Stimulated activated naive CD4-positive, alpha-beta T cell treated with Interleukin-2 at 50 U/mL for 16 hours (primary cell): Measurements from ENCODE around the gene DCAF16.

Experiments used
- DNase-seq: peaks from one replicate; lab custom pipeline; 2025; lab: John Stamatoyannopoulos, UW

The DCAF16 gene

DNA sequence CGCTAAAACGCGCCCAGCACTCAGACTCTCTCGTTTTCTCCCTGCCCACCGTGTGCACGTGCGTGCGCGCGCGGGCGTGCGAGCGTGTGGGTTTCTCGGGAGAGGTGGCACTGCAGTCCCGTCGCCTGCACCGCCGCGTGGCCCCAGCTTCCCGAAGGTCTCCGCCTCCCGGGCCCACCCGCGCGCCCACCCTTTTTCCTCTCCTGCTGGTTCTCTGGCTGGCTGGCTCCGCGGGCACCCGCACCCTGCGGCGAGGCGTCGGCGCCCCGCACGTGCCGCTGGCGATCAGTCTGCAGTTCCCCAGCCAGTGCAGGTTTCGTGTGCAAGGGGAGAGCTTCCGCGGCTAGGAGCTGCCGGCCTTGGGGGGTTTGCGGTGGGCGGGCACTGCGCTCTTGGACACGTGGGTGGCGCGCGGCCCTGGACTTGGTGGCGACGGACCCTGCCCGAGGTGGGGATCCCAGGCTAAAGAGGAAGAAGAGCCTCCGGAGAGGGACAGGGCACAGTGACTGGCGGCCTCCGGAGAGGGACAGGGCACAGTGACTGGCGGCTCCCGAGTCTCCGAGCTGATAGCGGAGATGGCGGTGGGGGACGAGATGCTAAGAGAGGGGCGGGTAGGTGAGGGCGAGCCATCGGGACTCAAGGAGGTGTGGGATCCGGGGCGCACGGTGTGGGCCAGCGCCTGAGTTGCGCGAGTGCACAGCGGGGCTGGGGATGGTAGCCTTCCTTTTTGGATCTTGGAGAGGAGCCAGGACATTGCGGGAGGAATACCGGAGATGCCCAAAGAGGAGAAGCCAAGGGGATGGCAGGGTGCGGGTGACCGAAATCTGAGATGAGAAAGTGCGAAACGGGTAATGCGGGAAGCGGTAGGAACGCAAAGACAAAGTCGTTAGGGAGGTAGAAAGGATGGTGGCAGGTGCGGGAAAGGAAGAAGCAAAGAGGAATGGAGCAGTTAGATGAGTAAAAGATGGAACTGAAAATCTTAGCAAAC, 29.0 kb downstream of the DCAF16 start, which contains the start of gene FAM184B:
FAM184B (minus strand) TSS at position 322 of the 988 bp plus-strand sequence. CDS start 322 bp downstream, outside the sequence.
- no peak for DNase-seq

DNA sequence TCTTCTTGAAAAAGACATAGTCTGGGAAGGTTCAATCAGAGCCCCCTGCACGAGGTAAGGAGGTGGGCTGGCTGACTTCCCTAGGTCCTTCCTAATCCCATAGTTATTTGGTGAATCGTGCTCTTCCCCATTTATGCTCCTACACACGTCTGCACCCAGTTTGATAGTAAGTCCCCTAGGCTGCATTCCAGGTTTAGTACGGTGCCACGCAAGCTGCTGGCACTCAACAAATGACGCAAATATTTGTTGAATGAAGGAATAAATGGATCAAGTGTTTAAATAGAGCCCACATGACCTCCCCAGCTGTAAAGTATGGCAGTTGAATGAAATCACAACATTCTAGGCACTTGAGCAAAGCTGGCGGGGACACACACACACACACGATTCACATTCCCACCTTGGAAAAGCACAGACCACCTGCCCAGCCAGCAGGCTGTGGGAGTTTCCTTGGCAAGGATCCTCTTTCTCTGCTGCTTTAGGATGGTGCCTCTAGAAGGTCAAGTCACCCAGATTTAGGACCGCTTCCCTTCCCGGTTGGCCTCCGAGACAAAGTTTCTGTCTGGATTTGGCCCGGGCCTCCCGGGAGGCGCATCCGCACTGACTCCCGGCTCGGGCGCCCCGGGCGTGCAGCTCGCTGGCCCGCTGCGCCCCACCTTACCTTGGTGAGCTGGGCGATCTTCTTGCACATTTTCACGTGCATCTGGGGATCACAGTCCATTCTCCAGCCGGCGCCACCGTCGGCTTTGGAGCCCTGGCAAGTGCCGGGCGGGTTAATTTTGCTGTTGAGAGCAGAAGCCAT, 29.9 kb downstream of the DCAF16 start:
- DNase-seq: no peak

DNA sequence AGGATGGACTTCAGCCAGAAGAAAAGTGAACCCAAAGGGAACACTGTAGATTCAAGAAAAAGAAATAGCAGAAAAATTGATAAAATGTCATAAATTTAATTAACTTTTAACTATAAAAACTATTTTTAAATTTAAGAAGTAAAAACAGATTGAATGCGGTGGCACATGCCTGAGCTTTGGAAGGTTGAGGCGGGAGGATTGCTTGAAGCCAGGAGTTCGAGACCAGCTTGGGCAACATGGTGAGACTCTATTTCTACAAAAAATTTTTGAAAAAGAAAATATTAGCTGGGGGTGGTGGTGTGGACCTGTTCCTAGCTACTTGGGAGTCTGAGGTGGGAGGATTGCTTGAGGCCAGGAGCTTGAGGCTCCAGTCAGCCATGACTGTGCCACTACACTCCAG, 32.1 kb downstream of the DCAF16 start:
- DNase-seq: no peak

DNA sequence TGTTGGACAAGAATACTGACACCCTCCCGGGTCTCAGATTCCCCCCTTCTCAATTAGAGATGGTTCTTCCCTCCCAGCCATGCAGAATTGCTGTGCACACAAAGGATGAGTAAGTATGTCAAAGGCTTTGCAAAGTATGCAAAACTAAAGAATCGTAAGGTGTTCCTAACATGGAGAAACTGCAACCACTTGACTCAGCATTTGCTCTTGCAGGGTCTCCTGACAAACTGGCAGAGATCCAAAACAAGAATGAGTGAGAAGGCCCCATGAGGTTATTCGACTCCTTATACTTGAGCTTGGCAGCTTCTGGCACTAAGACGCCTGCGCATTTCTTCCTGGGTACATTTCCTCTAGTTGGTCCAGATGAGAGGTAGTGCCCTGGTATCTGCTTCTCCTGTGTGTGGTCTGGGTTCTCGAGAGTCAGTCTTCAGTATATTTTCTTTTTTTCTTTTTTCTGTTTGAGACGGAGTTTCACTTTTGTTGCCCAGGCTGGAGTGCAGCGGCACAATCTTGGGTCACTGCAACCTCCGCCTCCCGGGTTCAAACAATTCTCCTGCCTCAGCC, 37.3 kb downstream of the DCAF16 start:
- DNase-seq: no peak

DNA sequence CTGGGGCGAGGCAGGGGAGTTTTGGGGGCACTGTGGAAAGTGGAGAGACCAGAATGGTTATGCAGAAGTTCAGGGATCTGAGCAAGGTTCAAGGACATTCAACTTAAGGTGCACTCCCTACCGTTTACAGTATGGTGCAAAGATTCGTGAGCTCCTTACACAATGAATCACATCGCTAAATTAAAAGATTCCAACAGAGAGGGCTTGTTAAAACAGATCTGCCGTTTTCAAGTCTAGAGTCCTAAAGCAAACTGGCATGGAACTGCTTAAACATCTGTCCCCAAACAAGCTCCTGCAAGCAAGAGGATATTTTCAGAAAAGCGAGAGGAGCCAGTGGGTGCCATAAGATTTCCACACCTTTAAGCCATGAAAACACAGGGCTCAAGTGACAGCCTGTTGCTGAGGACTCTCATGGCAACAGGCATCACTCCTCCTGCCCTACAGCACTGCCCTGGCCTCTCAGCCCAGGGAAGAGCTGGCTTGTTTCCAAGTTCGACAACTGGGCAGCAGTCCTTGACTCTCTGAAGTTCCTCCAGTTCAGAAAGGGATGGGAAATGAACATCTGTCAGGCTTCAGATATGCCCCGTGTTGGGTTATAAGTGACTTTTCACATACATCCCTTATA, 39.2 kb downstream of the DCAF16 start:
- DNase-seq: no peak

- DNase-seq: no peak
These were observed 39.7 kb downstream of the DCAF16 start for GRCh38 chr4:17770845-17771244.

DNA sequence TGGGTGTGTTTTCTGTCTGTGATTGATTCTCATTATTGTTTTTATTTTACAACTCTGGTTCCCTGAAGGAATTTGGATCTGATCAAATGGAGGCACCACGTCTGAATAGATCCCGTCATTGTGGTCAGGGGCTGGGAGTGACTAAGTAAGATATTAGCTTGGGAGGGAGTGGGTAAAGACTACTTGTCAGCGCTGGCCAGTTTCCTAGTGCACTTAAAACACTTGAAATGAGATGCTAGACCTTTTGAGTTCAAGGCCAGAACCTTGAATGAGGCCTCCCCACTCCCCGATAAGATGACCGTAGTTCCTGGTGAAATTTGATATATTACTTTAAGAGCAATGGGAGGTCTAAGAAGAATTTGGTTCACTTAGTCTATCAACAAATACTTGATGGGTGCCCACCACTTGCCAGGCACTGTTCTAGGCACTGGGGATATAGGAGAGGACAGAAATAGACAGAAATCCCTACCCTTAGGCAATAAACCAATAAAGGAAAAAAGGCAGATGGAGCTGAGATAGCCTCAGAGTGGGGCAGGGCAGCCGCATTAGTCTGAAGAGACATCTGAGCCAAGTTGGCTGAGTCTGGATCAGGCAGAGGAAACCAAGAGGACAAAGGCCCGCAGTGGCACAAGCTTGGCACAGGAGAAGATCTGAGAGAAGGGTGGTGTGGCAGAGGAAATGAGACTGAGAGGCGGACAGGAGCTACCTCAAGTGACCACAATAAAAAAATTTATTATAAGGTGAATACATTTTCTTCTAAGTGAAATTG, 41.0 kb downstream of the DCAF16 start:
- DNase-seq: no peak

DNA sequence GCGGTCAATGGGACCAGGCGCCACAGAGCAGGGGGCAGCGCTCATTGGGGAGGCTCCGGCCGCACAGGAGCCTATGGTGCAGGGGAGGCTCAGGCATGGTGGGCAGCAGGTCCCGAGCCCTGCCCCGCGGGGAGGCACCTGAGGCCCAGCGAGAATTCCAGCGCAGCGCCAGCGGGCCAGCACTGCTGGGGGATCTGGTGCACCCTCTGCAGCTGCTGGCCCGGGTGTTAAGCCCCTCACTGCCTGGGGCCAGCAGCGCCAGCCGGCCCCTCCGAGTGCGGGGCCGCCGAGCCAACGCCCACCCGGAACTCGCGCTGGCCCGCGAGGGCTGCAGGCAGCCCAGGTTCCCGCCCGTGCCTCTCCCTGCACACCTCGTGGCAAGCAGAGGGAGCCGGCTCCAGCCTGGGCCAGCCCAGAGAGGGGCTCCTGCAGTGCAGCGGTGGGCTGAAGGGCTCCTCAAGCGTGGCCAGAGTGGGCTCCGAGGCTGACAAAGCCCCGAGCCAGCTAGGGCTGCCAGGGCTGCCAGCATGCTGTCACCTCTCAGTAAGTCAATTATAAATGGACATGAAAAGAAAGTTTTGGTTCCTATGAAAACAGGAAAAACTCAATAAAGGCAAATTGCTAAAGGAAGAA, 43.6 kb downstream of the DCAF16 start:
- no peak for DNase-seq

- no peak for DNase-seq
These were observed 44.9 kb downstream of the DCAF16 start for GRCh38 chr4:17765514-17766286.

GRCh38 chr4:17763931-17764330, 46.6 kb downstream of the DCAF16 start:
- no peak for DNase-seq

DNA sequence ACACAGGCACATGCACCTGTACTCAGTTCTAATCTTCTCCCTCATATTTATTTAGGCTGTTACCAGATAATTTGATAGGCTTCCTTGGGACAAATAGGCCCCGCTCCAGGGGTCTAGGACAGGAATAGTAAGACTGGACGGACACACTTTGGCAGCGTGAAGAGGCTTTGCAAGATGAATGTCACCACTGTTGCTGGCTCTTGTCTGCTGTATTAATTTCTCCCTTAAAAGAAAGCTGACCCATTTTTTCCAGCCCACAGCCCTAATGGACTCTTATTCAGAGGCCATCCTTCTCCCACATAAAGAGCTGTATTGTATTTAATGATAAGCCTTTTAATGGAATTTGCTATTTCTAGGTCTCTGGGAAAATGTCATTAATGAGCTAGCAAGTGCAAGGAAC, 47.1 kb downstream of the DCAF16 start:
- DNase-seq: no peak

DNA sequence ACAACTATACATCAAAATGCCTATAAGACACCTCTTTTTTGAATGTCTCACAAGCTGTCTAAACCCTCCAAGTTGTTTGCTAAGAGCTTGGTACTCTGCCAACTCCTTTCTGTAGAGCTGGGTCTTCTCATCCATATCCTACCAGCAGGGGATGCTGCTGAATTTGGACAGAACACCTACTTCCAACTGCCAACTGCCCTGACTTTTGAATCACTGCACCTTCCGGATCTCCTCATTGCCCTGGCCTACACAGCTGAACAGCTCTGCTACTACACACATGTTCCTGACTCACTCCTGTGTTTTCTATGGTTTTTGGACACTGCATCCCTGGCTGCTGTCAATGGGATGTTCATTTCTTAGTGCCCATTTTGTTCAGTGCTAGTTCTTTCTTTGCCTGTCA, 47.8 kb downstream of the DCAF16 start:
- DNase-seq: no peak

GRCh38 chr4:17761062-17761461, 49.5 kb downstream of the DCAF16 start:
- DNase-seq: no peak

- no peak for DNase-seq
These were observed 49.9 kb downstream of the DCAF16 start for GRCh38 chr4:17760626-17761025.

- no peak for DNase-seq
These were observed 52.1 kb downstream of the DCAF16 start for GRCh38 chr4:17758485-17758884.

DNA sequence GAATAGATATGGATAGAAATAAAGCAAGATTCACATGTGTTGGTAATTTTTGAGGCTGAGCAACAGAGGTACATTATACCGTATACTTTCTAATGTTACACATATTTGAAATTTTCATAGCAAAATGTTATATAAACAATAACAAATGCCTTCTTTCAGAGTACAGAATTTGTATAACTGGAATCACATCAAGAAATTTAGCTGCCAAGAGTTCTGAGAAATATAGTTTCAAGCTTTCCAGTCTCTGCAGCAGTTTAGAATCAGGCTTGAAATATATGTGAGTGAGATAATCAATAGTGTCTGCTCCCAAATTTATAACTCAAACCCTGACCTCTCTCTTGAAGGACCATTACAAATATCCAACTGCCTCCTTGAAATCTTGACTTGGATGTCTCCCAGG, 52.9 kb downstream of the DCAF16 start:
- DNase-seq: no peak

DNA sequence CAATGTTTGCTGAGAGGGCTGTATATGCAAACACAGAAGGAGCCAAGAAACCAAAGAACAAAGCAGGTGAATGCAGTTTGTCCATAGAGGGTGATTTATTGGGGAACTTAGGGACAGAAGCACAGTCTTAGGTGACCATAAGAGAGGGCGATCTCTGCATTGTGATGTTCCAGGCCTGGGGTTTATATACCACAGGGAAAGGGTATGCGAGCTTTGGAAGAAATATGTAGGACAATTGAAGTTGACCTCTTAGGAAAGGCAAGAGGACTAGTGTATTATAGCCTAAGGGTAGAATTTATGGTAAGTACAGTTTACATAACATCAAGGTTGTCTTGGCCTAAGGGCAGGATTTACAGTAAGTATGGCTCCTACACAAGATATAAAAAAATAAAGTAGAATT, 56.9 kb downstream of the DCAF16 start:
- DNase-seq: no peak
